Transverse colon (tissue), 4 donors: ENCODE results near the gene ITPR2.

ENCODE experiments used
- CTCF ChIP-seq, 5 experiments: fragments of 200-600 bp in 3 of 5; fragments of 450-650 bp in 2 of 5; sonication (generic) in 3 of 5; IDR thresholded peaks; 1 replicate in 2 of 5; 2 replicates in 3 of 5; pipeline ENCODE4 v1.5.1; 2016 to 2017; ENCODE audit warnings: antibody characterized with exemption in 5 of 5, inconsistent platforms in 3 of 5, mild to moderate bottlenecking in 2 of 5, moderate library complexity in 1 of 5
- EP300 ChIP-seq: sonication (generic); formaldehyde crosslinking; IDR thresholded peaks from one replicate; pipeline ENCODE4 v1.6.1; 2017; ENCODE audit warnings: antibody characterized with exemption, low read depth
- POLR2A ChIP-seq: fragments of 450-650 bp; IDR thresholded peaks from one replicate; pipeline ENCODE4 v1.6.1; 2016; ENCODE audit warnings: antibody characterized with exemption, mild to moderate bottlenecking, moderate library complexity
- POLR2AphosphoS5 ChIP-seq, 3 donors: sonication (generic); formaldehyde crosslinking; IDR thresholded peaks; one replicate each; pipeline ENCODE4 v1.6.1; 2016; ENCODE audit warnings: antibody characterized with exemption in 3 of 3

GRCh38 chr12:26768611-26769603 lies 64.1 kb downstream of the ITPR2 start:
- TF ChIP-seq POLR2AphosphoS5 (IDR thresholded peaks at IDR 0.05) = no peak
- no peak for TF ChIP-seq CTCF (IDR thresholded peaks at IDR 0.05)
- no peak for TF ChIP-seq POLR2A
- no peak for TF ChIP-seq EP300
